ENCODE measurements around the gene DGKA. TPM values are rescaled to one million over a fixed set of nuclear protein-coding genes. Genes with fewer than 3 reads are reported as not detected.

The DGKA gene
- total RNA-seq, 4 donors from 2014 or later: 1.9 to 5.0 (median 2.6) TPM

GRCh38 chr12:55932551-55932910, 1.6 kb downstream of the DGKA start:
- peak overlapping the region in 1 of 4 donors; percentile 62 for H3K27ac ChIP-seq
- no peak for DNase-seq
- peaks cover 20 to 31% of the 10 kb centered on the region in 2 donors for H3K4me1 ChIP-seq
- H3K4me3 ChIP-seq: peak overlapping the region; percentile 47 to 66 (median 66)
- H3K36me3 ChIP-seq: no peaks in the 10 kb centered on the region
- in situ Hi-C loops (cut with MboI; ENCODE audit: low sequenced_read_pairs in 4 of 4) (loop anchor here in 2 of 4 donors (10.0 to 25.0 kb wide), 3 partner anchors 118 to 295 kb away; partner anchors contain the start of genes ORMDL2 (in 2 of the 2), SARNP (in 2 of the 2) and OR10P1 (in 1 of the 2)), intact Hi-C loops (cut with DNase I; ENCODE audit: low total_unique reads) (no loop called here)
- no peaks in the 10 kb centered on the region for H3K9me3 ChIP-seq
- peaks cover 6 to 34% (median 14%) of the 10 kb centered on the region in 3 donors for H3K27me3 ChIP-seq
- ATAC-seq: no peak
- TF ChIP-seq CTCF (IDR thresholded peaks at IDR 0.05 in 4 of 5, conservative IDR thresholded peaks at IDR 0.05 in 1 of 5) (no peak), POLR2A (IDR thresholded peaks at IDR 0.05) (no peak)

DNA sequence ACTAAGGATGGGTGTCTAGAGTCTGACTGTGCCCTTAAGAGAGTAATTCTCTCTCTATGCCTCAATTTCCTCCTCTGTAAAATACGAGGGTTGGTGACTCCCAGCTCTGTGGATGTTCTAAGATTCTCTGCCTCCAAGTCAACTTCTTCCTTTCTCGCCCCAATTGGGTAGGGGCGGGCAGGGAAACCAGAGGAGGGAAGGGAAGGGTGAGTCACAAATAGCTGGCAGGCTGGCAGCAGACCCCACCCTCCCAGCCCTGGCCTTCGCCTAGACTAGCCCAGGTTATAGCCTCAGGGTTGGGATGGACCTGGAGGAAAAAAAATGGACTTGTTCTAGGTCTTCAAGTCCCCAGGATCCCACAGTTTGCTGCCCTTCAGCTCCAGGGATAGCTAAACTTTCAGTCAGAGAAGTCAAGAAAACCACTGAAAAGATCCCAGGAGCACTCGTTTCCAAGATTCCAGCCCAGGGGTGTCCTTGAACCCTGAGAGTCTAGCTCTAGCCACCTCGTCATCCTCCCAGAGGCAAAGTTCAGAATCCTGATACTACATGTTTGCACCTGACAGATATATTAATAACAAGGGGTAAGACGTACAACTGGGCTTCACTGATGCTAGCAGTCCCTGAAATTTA, 2.3 kb downstream of the DGKA start:
- Histone ChIP-seq H3K27me3 (peaks cover 6 to 34% (median 14%) of the 10 kb centered on the region in 3 donors), H3K4me3 (no peak overlapping the region), H3K9me3 (no peaks in the 10 kb centered on the region), H3K36me3 (no peaks in the 10 kb centered on the region), H3K27ac (no peak overlapping the region), H3K4me1 (peaks cover 17 to 26% of the 10 kb centered on the region in 2 donors)
- intact Hi-C loops (cut with DNase I; ENCODE audit: low total_unique reads): no loop called here
- no peak for TF ChIP-seq CTCF (IDR thresholded peaks at IDR 0.05 in 4 of 5, conservative IDR thresholded peaks at IDR 0.05 in 1 of 5)
- peak in 1 of 2 donors; percentile 7 for TF ChIP-seq POLR2A (IDR thresholded peaks at IDR 0.05)
- in situ Hi-C loops (cut with MboI; ENCODE audit: low sequenced_read_pairs in 4 of 4): loop anchor here in 2 of 4 donors (10.0 to 25.0 kb wide), 3 partner anchors 118 to 296 kb away; partner anchors contain the start of genes ORMDL2 (in 2 of the 2), SARNP (in 2 of the 2) and OR10P1 (in 1 of the 2)
- DNase-seq (no peak), ATAC-seq (no peak)

DNA sequence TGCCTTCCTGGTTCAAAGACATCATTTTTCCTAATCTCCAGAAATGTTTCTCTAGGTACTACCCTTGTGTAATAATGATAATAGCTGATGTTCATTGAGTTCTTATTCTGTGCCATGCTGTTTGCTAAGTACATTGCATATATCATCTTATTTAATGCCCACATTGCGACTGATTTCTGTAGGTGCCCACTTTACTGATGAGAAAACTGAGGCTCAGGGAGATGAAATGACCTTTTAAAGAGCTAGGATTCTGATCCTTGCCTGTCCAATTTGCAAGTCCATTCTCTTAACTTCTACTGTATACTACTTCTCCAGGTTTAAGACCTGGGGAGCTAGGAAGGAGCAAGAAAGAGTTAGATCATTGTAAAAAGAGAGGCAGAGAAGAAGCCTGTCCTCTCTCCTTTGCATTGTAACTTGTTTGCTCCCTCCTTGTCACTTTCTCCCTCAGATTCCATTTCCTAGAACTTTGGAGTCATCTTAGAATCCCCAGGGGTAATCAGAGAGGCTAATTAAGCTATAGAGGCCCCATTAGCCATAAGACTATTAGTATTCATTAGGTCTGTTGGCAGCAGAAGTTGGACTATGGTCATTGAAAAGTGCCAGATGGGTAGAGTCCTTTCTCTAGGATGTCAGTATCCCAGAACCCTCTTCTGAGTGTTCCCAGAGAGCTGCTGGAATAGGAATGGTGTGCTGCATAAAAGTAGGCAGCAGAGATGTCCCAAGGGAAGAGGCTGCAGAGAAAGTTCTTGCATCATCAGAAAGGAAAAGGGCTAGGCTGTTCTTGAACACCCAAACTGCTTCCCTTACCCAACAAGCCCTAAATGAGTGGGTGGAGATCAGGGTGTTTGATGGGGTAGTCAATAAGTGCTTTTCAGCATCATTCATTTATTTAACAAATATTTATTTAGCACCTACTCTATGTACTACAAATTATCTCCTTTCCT, 3.1 kb downstream of the DGKA start:
- in situ Hi-C loops (cut with MboI; ENCODE audit: low sequenced_read_pairs in 4 of 4) (loop anchor here in 2 of 4 donors (10.0 to 25.0 kb wide), 3 partner anchors 119 to 297 kb away; partner anchors contain the start of genes ORMDL2 (in 2 of the 2), SARNP (in 2 of the 2) and OR10P1 (in 1 of the 2)), intact Hi-C loops (cut with DNase I; ENCODE audit: low total_unique reads) (no loop called here)
- ATAC-seq (no peak), DNase-seq (no peak)
- no peak for TF ChIP-seq CTCF (IDR thresholded peaks at IDR 0.05 in 4 of 5, conservative IDR thresholded peaks at IDR 0.05 in 1 of 5)
- no peak for TF ChIP-seq POLR2A (IDR thresholded peaks at IDR 0.05)
- Histone ChIP-seq H3K9me3 (no peaks in the 10 kb centered on the region), H3K4me1 (peaks cover 16 to 19% of the 10 kb centered on the region in 2 donors), H3K27ac (no peak overlapping the region), H3K27me3 (peaks cover 6 to 34% (median 14%) of the 10 kb centered on the region in 3 donors), H3K36me3 (no peaks in the 10 kb centered on the region), H3K4me3 (no peak overlapping the region)

- Histone ChIP-seq H3K36me3 (no peaks in the 10 kb centered on the region), H3K4me3 (no peak overlapping the region), H3K27ac (no peak overlapping the region), H3K4me1 (peaks cover 16 to 19% of the 10 kb centered on the region in 2 donors), H3K27me3 (peaks cover 6 to 34% (median 14%) of the 10 kb centered on the region in 3 donors), H3K9me3 (no peaks in the 10 kb centered on the region)
- in situ Hi-C loops (cut with MboI; ENCODE audit: low sequenced_read_pairs in 4 of 4) (loop anchor here in 3 of 4 donors (5.0 to 25.0 kb wide), 4 partner anchors 120 to 297 kb away; partner anchors contain the start of genes ORMDL2 (in 2 of the 3), SARNP (in 2 of the 3) and OR10P1 (in 1 of the 3)), intact Hi-C loops (cut with DNase I; ENCODE audit: low total_unique reads) (no loop called here)
- DNase-seq (no peak), ATAC-seq (no peak)
- TF ChIP-seq POLR2A (IDR thresholded peaks at IDR 0.05) (no peak), CTCF (IDR thresholded peaks at IDR 0.05 in 4 of 5, conservative IDR thresholded peaks at IDR 0.05 in 1 of 5) (no peak)
Observed at GRCh38 chr12:55934773-55935172, 3.8 kb downstream of the DGKA start.
